Measurements from ENCODE around the gene HINT3. TPM values are rescaled to one million over a fixed set of nuclear protein-coding genes. Genes with fewer than 3 reads are reported as not detected.

The HINT3 gene
- total and polyA plus RNA-seq, 7 experiments from 2014 or later, result 7.7 to 12.4 (median 9.5) TPM

- intact Hi-C loops (cut with micrococcal nuclease), result loop anchor here in 1 of 2 donors (2.0 kb wide), 1 partner anchor 19 kb away; no protein-coding TSS in a partner anchor
- no peak overlapping the region for H3K27ac ChIP-seq (ENCODE audit: low read depth, low read length)
- no peaks in the 10 kb centered on the region for H3K27me3 ChIP-seq (ENCODE audit: control insufficient read depth in 2 of 2, insufficient read depth in 2 of 2, low read length in 2 of 2)
- Mint-ChIP-seq H3K36me3 (no peaks in the 10 kb centered on the region), H3K4me1 (peaks cover 0 to 14% (median 0%) of the 10 kb centered on the region in 7 donors), H3K4me3 (no peak overlapping the region), H3K27me3 (peaks cover 0 to 11% (median 7%) of the 10 kb centered on the region in 5 donors), H3K27ac (no peak overlapping the region), H3K9me3 (no peaks in the 10 kb centered on the region)
- no peaks in the 10 kb centered on the region for H3K9me3 ChIP-seq (ENCODE audit: control insufficient read depth in 2 of 3, low read length in 3 of 3)
- no peaks in the 10 kb centered on the region for H3K36me3 ChIP-seq (ENCODE audit: control insufficient read depth in 2 of 3, insufficient read depth in 3 of 3, low read length in 3 of 3)
- no peak for ATAC-seq
- no peaks in the 10 kb centered on the region for H3K4me1 ChIP-seq (ENCODE audit: control insufficient read depth in 2 of 2, insufficient read depth in 2 of 2, low read length in 2 of 2)
- CTCF ChIA-PET, result interaction anchor here (0.6 kb wide), 2 partner anchors 22 to 829 kb away, joined by 3 read pairs; no protein-coding TSS in a partner anchor
- H3K4me3 ChIP-seq (ENCODE audit: low read length), result no peak overlapping the region
- POLR2A ChIA-PET, result interaction anchor here (0.7 kb wide), 1 partner anchor 25 kb away, joined by 5 read pairs; no protein-coding TSS in a partner anchor
- no peak for DNase-seq
Observed at GRCh38 chr6:125943528-125944433, 12.8 kb upstream of the HINT3 start.

GRCh38 chr6:125944434-125944816 lies 12.1 kb upstream of the HINT3 start:
- H3K36me3 ChIP-seq (ENCODE audit: control insufficient read depth in 2 of 3, insufficient read depth in 3 of 3, low read length in 3 of 3), result no peaks in the 10 kb centered on the region
- no peak for DNase-seq
- H3K9me3 ChIP-seq (ENCODE audit: control insufficient read depth in 2 of 3, low read length in 3 of 3), result no peaks in the 10 kb centered on the region
- no peak for ATAC-seq
- Mint-ChIP-seq H3K27me3 (peaks cover 0 to 8% (median 6%) of the 10 kb centered on the region in 5 donors), H3K9me3 (no peaks in the 10 kb centered on the region), H3K4me1 (peaks cover 0 to 10% (median 0%) of the 10 kb centered on the region in 7 donors), H3K4me3 (no peak overlapping the region), H3K36me3 (no peaks in the 10 kb centered on the region), H3K27ac (no peak overlapping the region)
- H3K4me1 ChIP-seq (ENCODE audit: control insufficient read depth in 2 of 2, insufficient read depth in 2 of 2, low read length in 2 of 2), result no peaks in the 10 kb centered on the region
- intact Hi-C loops (cut with micrococcal nuclease), result loop anchor here in 1 of 2 donors (2.0 kb wide), 1 partner anchor 20 kb away; no protein-coding TSS in a partner anchor
- CTCF ChIA-PET, result no interaction called here
- H3K4me3 ChIP-seq (ENCODE audit: low read length), result no peak overlapping the region
- POLR2A ChIA-PET, result interaction anchor here (0.7 kb wide), 1 partner anchor 26 kb away, joined by 5 read pairs; no protein-coding TSS in a partner anchor
- H3K27me3 ChIP-seq (ENCODE audit: control insufficient read depth in 2 of 2, insufficient read depth in 2 of 2, low read length in 2 of 2), result no peaks in the 10 kb centered on the region
- H3K27ac ChIP-seq (ENCODE audit: low read depth, low read length), result no peak overlapping the region

- no peak for DNase-seq
- no peaks in the 10 kb centered on the region for H3K36me3 ChIP-seq (ENCODE audit: control insufficient read depth in 2 of 3, insufficient read depth in 3 of 3, low read length in 3 of 3)
- Mint-ChIP-seq H3K27ac (no peak overlapping the region), H3K27me3 (peaks cover 0 to 7% (median 6%) of the 10 kb centered on the region in 5 donors), H3K4me1 (peaks cover 0 to 7% (median 0%) of the 10 kb centered on the region in 7 donors), H3K9me3 (no peaks in the 10 kb centered on the region), H3K4me3 (no peak overlapping the region), H3K36me3 (no peaks in the 10 kb centered on the region)
- CTCF ChIA-PET, result no interaction called here
- H3K27ac ChIP-seq (ENCODE audit: low read depth, low read length), result no peak overlapping the region
- POLR2A ChIA-PET, result interaction anchor here (0.7 kb wide), 1 partner anchor 26 kb away, joined by 5 read pairs; no protein-coding TSS in a partner anchor
- intact Hi-C loops (cut with micrococcal nuclease), result loop anchor here in 1 of 2 donors (2.0 kb wide), 1 partner anchor 20 kb away; no protein-coding TSS in a partner anchor
- no peaks in the 10 kb centered on the region for H3K4me1 ChIP-seq (ENCODE audit: control insufficient read depth in 2 of 2, insufficient read depth in 2 of 2, low read length in 2 of 2)
- H3K4me3 ChIP-seq (ENCODE audit: low read length), result no peak overlapping the region
- H3K27me3 ChIP-seq (ENCODE audit: control insufficient read depth in 2 of 2, insufficient read depth in 2 of 2, low read length in 2 of 2), result no peaks in the 10 kb centered on the region
- H3K9me3 ChIP-seq (ENCODE audit: control insufficient read depth in 2 of 3, low read length in 3 of 3), result no peaks in the 10 kb centered on the region
- no peak for ATAC-seq
Observed at GRCh38 chr6:125944896-125945295, 11.7 kb upstream of the HINT3 start.

GRCh38 chr6:125945378-125946141 lies 11.0 kb upstream of the HINT3 start:
- no peaks in the 10 kb centered on the region for H3K36me3 ChIP-seq (ENCODE audit: control insufficient read depth in 2 of 3, insufficient read depth in 3 of 3, low read length in 3 of 3)
- ATAC-seq, result no peak
- H3K4me1 ChIP-seq (ENCODE audit: control insufficient read depth in 2 of 2, insufficient read depth in 2 of 2, low read length in 2 of 2), result no peaks in the 10 kb centered on the region
- Mint-ChIP-seq H3K27me3 (peaks cover 0 to 7% (median 6%) of the 10 kb centered on the region in 5 donors), H3K36me3 (no peaks in the 10 kb centered on the region), H3K9me3 (no peaks in the 10 kb centered on the region), H3K4me3 (no peak overlapping the region), H3K27ac (no peak overlapping the region), H3K4me1 (peaks cover 0 to 6% (median 0%) of the 10 kb centered on the region in 7 donors)
- DNase-seq, result no peak
- ChIA-PET POLR2A (no interaction called here), CTCF (interaction anchor here (0.7 kb wide), 1 partner anchor 11 kb away, joined by 3 read pairs; the partner anchor contains the start of gene HINT3)
- H3K9me3 ChIP-seq (ENCODE audit: control insufficient read depth in 2 of 3, low read length in 3 of 3), result no peaks in the 10 kb centered on the region
- no peak overlapping the region for H3K4me3 ChIP-seq (ENCODE audit: low read length)
- no peaks in the 10 kb centered on the region for H3K27me3 ChIP-seq (ENCODE audit: control insufficient read depth in 2 of 2, insufficient read depth in 2 of 2, low read length in 2 of 2)
- H3K27ac ChIP-seq (ENCODE audit: low read depth, low read length), result no peak overlapping the region
- intact Hi-C loops (cut with micrococcal nuclease), result loop anchor here in 1 of 2 donors (2.0 kb wide), 1 partner anchor 21 kb away; no protein-coding TSS in a partner anchor

GRCh38 chr6:125947615-125948014 lies 9.0 kb upstream of the HINT3 start:
- H3K9me3 ChIP-seq (ENCODE audit: control insufficient read depth in 2 of 3, low read length in 3 of 3), result no peaks in the 10 kb centered on the region
- H3K4me3 ChIP-seq (ENCODE audit: low read length), result no peak overlapping the region
- Mint-ChIP-seq H3K27me3 (peaks cover 2 to 18% (median 7%) of the 10 kb centered on the region in 5 donors), H3K4me1 (peaks cover 0 to 6% (median 0%) of the 10 kb centered on the region in 7 donors), H3K36me3 (no peaks in the 10 kb centered on the region), H3K4me3 (no peak overlapping the region), H3K27ac (no peak overlapping the region), H3K9me3 (no peaks in the 10 kb centered on the region)
- no peak overlapping the region for H3K27ac ChIP-seq (ENCODE audit: low read depth, low read length)
- no peaks in the 10 kb centered on the region for H3K4me1 ChIP-seq (ENCODE audit: control insufficient read depth in 2 of 2, insufficient read depth in 2 of 2, low read length in 2 of 2)
- DNase-seq, result no peak
- intact Hi-C loops (cut with micrococcal nuclease), result no loop called here
- ChIA-PET CTCF (interaction anchor here (0.9 kb wide), 1 partner anchor 156 kb away, joined by 3 read pairs; no protein-coding TSS in a partner anchor), POLR2A (interaction anchor here (1.2 kb wide), 1 partner anchor 157 kb away, joined by 5 read pairs; the partner anchor contains the start of gene NCOA7)
- no peaks in the 10 kb centered on the region for H3K36me3 ChIP-seq (ENCODE audit: control insufficient read depth in 2 of 3, insufficient read depth in 3 of 3, low read length in 3 of 3)
- no peak for ATAC-seq
- H3K27me3 ChIP-seq (ENCODE audit: control insufficient read depth in 2 of 2, insufficient read depth in 2 of 2, low read length in 2 of 2), result no peaks in the 10 kb centered on the region

- H3K36me3 ChIP-seq (ENCODE audit: control insufficient read depth in 2 of 3, insufficient read depth in 3 of 3, low read length in 3 of 3), result no peaks in the 10 kb centered on the region
- no peak overlapping the region for H3K27ac ChIP-seq (ENCODE audit: low read depth, low read length)
- ChIA-PET POLR2A (interaction anchor here (1.2 kb wide), 1 partner anchor 158 kb away, joined by 5 read pairs; the partner anchor contains the start of gene NCOA7), CTCF (interaction anchor here (0.9 kb wide), 1 partner anchor 157 kb away, joined by 3 read pairs; no protein-coding TSS in a partner anchor)
- H3K4me3 ChIP-seq (ENCODE audit: low read length), result no peak overlapping the region
- H3K4me1 ChIP-seq (ENCODE audit: control insufficient read depth in 2 of 2, insufficient read depth in 2 of 2, low read length in 2 of 2), result no peaks in the 10 kb centered on the region
- intact Hi-C loops (cut with micrococcal nuclease), result no loop called here
- DNase-seq (no peak), ATAC-seq (no peak)
- no peak overlapping the region for H3K4me3 Mint-ChIP-seq
- no peaks in the 10 kb centered on the region for H3K9me3 Mint-ChIP-seq
- H3K9me3 ChIP-seq (ENCODE audit: control insufficient read depth in 2 of 3, low read length in 3 of 3), result no peaks in the 10 kb centered on the region
- H3K27me3 ChIP-seq (ENCODE audit: control insufficient read depth in 2 of 2, insufficient read depth in 2 of 2, low read length in 2 of 2), result no peaks in the 10 kb centered on the region
- H3K27ac Mint-ChIP-seq, result no peak overlapping the region
- no peaks in the 10 kb centered on the region for H3K36me3 Mint-ChIP-seq
- H3K27me3 Mint-ChIP-seq, result peaks cover 0 to 18% (median 7%) of the 10 kb centered on the region in 5 donors
- H3K4me1 Mint-ChIP-seq, result peaks cover 0 to 6% (median 0%) of the 10 kb centered on the region in 7 donors
Observed at GRCh38 chr6:125948455-125948854, 8.1 kb upstream of the HINT3 start.
